Activated CD8-positive, alpha-beta memory T cell treated with anti-CD3 and anti-CD28 coated beads for 1 hour (primary cell): Measurements from ENCODE around the gene GAS1.

Source experiments
- DNase-seq, 2 donors: peaks; one replicate each; pipeline ENCODE4 v3.0.0-alpha.2; 2020; ENCODE audit warnings: low read depth in 1 of 2; ENCODE audit errors: extremely low read depth in 1 of 2

The GAS1 gene

DNA sequence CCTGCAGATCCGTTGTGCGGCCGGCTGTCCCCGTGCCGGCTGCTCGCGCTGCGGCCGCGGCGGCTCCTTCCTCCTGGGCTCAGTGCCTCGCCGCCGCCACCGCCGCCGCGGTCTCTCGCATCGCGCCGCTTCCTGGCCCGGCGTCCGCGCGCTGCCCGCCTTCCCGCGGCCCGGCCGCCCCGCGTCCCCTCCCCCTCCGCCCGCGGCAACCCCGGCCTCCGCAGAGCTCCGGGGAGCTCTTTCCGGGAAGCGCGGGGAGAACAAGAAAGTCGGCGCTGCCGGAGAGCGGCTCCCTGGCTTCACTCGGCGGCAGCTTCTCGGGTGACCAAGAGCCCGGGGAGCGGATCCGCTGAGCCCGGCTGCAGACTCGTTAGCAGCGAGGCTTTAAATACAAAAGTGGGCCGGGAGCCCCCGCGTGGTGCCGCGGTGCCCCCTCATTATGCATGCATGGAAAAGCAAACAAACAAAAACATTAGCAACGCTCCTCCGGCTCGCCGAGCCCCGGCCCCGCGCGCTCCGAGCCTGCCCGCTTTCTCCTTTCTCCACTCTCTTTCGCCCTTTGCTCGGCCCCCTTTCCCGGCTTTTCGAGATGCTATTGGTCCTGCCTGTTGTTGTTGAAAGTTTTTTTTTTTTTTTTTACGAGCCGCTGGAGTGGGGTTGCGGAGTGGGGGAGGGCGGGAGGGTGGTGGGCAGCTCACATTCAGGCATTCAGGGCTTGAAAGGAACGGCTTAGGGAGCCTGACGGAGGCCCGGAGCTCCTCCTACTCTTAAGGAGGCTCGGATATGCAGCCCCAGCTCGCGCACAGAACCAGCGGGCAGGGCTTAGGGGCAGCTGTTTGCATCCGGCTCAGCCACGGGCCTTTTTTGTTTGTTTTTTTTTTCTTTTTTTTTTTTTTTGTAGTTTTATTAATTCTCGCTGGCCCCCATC, at the start of gene GAS1:
Gene GAS1, minus strand, starts transcription at position 361 of the 928 bp plus-strand sequence. CDS start 727 bp downstream, outside the sequence.
- peak in 1 of 2 donors; percentile 40 for DNase-seq

- no peak for DNase-seq
These were observed 46.9 kb upstream of the GAS1 start for GRCh38 chr9:86994231-86994630.

DNA sequence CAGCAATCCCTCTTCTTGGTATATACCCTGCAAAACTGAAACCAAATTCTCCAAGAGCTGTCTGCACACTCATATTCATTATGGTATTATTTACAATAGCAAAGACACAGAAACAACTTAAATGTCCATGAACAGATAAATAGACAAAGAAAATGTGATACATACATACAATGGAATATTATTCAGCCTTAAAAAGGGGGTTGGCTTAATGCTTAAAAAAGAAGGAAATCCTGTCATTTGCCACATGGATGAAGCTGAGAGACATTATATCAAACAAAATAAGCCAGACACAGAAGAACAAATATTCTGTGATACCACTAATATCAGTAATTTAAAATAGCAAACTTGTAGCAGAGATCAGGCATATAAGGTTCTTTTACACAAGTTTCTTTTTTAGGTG, 46.5 kb upstream of the GAS1 start:
- no peak for DNase-seq

GRCh38 chr9:86991077-86991476, 43.8 kb upstream of the GAS1 start:
- no peak for DNase-seq

- DNase-seq, result no peak
These were observed 43.0 kb upstream of the GAS1 start for GRCh38 chr9:86990290-86990689.

- no peak for DNase-seq
These were observed 40.6 kb upstream of the GAS1 start for GRCh38 chr9:86987900-86988299.

DNA sequence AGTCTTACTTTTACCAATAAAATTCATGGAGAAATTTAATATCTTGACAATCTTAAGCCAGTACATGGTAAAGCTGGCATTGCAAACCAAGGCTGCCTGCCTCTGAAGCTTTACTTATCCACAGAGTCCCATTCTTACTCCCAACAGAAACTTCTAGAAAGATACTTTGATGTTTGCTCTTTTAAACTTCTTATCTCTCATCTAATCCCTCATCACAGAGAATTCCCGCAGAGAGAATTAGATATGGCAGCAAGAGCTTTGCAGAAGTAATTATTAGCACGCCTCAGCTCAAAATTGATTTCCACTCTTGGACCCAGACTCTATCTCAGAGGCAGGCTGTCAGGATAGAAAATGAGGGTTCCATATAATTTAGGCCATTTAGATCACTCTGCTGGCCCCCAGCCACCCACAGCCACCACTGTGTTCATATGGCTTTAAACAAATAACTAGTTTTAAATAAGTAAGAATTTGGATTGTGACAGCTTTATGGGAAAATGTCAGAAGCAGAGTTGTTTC, 37.9 kb upstream of the GAS1 start:
- DNase-seq, result no peak

GRCh38 chr9:86983620-86984259, 36.4 kb upstream of the GAS1 start:
- no peak for DNase-seq

DNA sequence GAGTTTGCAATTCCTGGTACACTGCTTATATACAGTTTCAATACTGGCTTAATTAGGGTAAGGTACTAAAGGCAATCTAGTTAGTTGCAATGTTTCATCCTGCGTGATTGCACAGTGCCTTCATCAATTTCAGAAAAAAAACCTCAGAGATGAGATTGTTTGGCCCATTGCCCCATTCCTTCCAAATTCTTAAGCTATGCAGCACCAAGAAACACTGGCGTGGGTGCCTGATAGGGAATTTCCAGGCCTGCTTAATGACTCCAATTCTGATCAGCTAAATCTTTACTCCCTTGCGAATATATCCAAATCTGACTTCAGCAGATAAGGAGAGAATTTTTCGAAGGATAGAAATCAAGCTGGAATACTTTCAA, 35.9 kb upstream of the GAS1 start:
- DNase-seq, result no peak

GRCh38 chr9:86980802-86981201, 33.5 kb upstream of the GAS1 start:
- no peak for DNase-seq

GRCh38 chr9:86979657-86980056, 32.4 kb upstream of the GAS1 start:
- DNase-seq, result no peak

GRCh38 chr9:86978922-86979474, 31.7 kb upstream of the GAS1 start:
- no peak for DNase-seq

GRCh38 chr9:86978413-86978812, 31.1 kb upstream of the GAS1 start:
- no peak for DNase-seq

GRCh38 chr9:86977205-86977835, 30.0 kb upstream of the GAS1 start:
- no peak for DNase-seq

DNA sequence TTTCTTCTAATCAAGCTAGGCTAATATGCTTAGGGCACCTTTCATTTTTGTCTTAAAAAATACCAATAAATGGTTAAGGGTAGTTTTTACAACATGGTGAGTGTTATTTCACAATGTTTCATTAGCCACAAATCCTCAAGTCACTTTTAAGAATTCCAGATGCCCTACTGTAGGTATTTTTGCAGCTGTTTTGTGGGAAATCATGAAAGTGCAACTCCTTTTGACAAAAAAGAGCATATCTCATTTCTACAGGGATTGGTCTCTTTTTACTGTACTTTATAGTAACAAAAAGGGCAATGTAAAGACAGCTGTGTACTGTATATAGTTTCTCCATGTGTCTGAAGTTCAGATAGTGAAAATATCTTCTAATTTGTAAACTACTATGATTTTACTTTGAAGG, 28.3 kb upstream of the GAS1 start:
- DNase-seq, result no peak

GRCh38 chr9:86975036-86975435, 27.7 kb upstream of the GAS1 start:
- DNase-seq, result no peak

GRCh38 chr9:86974421-86974820, 27.1 kb upstream of the GAS1 start:
- DNase-seq, result no peak

DNA sequence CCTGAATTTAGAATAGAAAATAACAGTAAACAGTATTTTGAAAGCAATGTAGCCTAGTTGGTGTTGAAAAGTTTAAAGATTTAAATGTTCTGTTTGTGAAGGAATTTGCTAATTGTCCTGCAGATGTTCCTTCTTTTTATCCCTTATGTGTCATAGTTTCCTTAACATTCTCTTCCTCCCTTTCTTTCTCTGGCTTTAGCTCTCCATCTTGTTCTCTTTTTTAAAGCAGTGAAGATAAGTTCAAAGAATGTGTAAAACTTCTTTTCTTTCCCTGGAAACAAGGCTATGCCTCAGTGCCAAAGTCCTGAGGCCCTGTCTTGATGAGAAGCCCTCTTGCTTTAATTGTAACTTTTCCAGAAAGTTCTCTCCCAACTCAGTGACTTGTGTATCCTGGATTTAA, 24.4 kb upstream of the GAS1 start:
- no peak for DNase-seq

DNA sequence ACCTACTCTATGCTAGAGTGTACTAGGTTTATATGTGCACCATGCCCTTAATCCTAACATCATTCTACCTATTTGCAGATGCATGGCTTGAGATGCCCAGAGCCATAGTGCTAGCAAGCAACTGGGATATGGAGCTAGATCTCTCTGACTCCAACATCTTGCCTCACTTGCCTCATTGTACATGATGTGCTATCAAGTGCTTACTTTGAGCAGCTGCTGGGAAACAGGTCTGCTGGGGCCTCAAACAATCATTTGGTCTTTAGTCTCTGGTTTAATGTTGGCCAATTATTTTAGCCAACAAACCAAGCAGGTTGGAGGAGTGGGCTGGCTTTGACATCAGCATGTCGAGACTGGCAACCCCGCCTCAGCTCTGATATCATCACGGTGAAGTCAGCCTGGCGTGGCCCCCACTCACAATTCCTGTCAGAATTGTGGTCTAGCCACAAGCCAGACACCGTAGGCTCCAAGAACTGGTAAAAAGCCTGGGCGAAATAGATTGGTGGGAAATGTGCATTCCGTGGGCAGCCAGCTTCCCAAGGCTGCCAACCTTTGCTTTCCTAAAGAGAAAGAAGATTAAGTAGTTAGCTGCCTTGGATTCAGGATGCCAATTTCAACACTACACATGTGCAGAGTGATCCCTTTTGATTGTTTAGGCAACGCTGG, 21.1 kb upstream of the GAS1 start:
- no peak for DNase-seq

DNA sequence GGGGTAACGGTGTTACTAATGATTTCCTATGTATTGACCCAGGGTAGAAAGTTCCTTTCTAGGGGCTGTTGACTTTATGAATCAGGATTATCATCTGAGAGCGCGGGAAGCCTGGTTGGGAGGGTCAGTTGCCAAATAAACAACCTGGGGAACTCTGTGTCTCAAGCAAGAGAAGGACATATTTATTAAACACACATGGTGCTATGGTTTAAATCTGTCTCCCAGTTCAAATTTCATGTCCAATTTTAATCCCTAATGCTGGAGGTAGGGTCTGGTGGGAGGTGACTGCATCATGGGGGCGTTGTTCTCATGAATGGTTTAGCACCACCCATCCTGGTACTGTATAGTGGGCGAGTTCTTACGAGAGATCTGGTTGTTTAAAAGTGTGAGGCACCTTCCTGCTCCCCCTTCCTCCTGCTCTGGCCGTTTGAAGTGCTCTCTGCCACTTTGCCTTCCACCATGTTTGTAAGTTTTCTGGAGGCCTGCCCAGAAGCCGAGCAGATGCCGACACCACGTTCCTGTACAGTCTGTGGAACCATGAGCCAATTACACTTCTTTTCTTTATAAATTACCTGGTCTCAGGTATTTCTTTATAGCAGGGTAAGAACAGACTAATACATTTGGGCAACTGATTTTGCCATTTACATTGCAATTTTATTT, 19.7 kb upstream of the GAS1 start:
- no peak for DNase-seq
